Measurements from ENCODE around the gene ARMC2. TPM values are rescaled to one million over a fixed set of nuclear protein-coding genes. Genes with fewer than 3 reads are reported as not detected.

Gene ARMC2
- total RNA-seq, 2 experiments from 2014 or later, result 2.6 to 8.4 TPM

DNA sequence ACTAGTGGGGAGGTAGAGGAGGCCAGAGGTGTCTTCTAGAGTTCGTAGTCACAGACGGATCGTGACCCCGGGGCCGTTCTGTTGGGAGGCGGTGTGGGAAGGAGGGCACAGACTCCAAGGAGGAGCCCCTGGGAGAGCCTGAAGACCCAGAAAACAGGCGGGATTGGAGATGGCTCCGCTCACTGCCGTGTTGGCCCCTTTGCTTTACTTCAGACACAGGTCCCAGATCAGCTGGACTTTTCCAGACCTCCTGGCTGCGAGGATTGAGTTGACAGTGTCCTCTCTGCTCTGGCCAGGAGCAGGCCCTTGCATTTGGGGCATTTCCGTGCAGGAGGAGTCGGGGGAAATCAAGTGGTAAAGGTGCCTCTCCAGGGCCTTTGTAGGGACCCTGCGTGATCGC, 112.9 kb downstream of the ARMC2 start:
- CTCF ChIA-PET (ENCODE audit: unreplicated experiment), result no interaction called here
- H3K79me2 ChIP-seq (ENCODE audit: insufficient read depth, low read depth, low read length), result no peaks in the 10 kb centered on the region
- H4K20me1 ChIP-seq (ENCODE audit: insufficient read depth, low read length), result no peaks in the 10 kb centered on the region
- H3K36me3 ChIP-seq (ENCODE audit: insufficient read depth, low read length), result no peaks in the 10 kb centered on the region
- no peak for TF ChIP-seq EZH2phosphoT487 (IDR thresholded peaks at IDR 0.05; ENCODE audit: borderline replicate concordance, low read depth, low read length)
- TF ChIP-seq, protein P1, sequence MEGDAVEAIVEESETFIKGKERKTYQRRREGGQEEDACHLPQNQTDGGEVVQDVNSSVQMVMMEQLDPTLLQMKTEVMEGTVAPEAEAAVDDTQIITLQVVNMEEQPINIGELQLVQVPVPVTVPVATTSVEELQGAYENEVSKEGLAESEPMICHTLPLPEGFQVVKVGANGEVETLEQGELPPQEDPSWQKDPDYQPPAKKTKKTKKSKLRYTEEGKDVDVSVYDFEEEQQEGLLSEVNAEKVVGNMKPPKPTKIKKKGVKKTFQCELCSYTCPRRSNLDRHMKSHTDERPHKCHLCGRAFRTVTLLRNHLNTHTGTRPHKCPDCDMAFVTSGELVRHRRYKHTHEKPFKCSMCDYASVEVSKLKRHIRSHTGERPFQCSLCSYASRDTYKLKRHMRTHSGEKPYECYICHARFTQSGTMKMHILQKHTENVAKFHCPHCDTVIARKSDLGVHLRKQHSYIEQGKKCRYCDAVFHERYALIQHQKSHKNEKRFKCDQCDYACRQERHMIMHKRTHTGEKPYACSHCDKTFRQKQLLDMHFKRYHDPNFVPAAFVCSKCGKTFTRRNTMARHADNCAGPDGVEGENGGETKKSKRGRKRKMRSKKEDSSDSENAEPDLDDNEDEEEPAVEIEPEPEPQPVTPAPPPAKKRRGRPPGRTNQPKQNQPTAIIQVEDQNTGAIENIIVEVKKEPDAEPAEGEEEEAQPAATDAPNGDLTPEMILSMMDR (conservative IDR thresholded peaks at IDR 0.05; ENCODE audit: low read length), result no peak
- intact Hi-C loops (cut with micrococcal nuclease; ENCODE audit: unreplicated experiment), result no loop called here
- DNase-seq (ENCODE audit: low spot score), result no peak
- no peak overlapping the region for H3K4me3 ChIP-seq (ENCODE audit: low read depth, low read length, poor library complexity, severe bottlenecking)
- POLR2A ChIA-PET, result no interaction called here
- H3K4me1 ChIP-seq (ENCODE audit: insufficient read depth, low read length, poor library complexity, severe bottlenecking), result peaks cover 8% of the 10 kb centered on the region
- H3K9me2 ChIP-seq (ENCODE audit: insufficient read depth, low read length), result no peaks in the 10 kb centered on the region
- no peak overlapping the region for H3K27ac ChIP-seq (ENCODE audit: low read depth, low read length, poor library complexity, severe bottlenecking)
- H3K4me2 ChIP-seq (ENCODE audit: low read length), result no peak overlapping the region
- no TSS peak for BruUV-seq (replicated peaks)
- H3K9me3 ChIP-seq (ENCODE audit: low read length), result no peaks in the 10 kb centered on the region
- no peak overlapping the region for H2AFZ ChIP-seq (ENCODE audit: low read length)

DNA sequence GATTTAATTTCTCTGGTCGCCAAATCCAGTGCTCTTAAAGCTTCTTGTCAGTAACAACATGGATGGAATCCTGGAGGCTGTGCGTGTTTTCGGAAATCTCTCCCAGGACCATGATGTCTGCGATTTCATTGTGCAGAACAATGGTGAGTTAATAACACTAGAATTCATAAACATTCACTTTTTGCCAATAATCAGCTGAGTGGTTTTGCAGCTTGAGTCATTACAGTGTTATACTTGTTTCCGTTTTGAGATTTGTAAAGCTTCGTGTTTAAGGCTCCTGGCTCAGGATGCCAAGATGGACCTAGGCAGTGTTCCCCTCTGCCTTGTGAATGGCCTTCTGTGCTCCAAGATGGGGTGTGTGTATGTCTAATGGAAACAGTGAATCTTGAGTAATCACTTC, 113.8 kb downstream of the ARMC2 start:
- no TSS peak for BruUV-seq (replicated peaks)
- ChIA-PET CTCF (ENCODE audit: unreplicated experiment) (no interaction called here), POLR2A (interaction anchor here (0.5 kb wide), 1 partner anchor 117 kb away, joined by 4 read pairs; no protein-coding TSS in a partner anchor)
- TF ChIP-seq EZH2phosphoT487 (IDR thresholded peaks at IDR 0.05; ENCODE audit: borderline replicate concordance, low read depth, low read length), result no peak
- TF ChIP-seq, protein P1 (conservative IDR thresholded peaks at IDR 0.05; ENCODE audit: low read length), result no peak
- DNase-seq (ENCODE audit: low spot score), result no peak
- H3K4me3 ChIP-seq (ENCODE audit: low read depth, low read length, poor library complexity, severe bottlenecking), result no peak overlapping the region
- H3K36me3 ChIP-seq (ENCODE audit: insufficient read depth, low read length), result no peaks in the 10 kb centered on the region
- no peaks in the 10 kb centered on the region for H4K20me1 ChIP-seq (ENCODE audit: insufficient read depth, low read length)
- peaks cover 8% of the 10 kb centered on the region for H3K4me1 ChIP-seq (ENCODE audit: insufficient read depth, low read length, poor library complexity, severe bottlenecking)
- H3K79me2 ChIP-seq (ENCODE audit: insufficient read depth, low read depth, low read length), result no peaks in the 10 kb centered on the region
- no peaks in the 10 kb centered on the region for H3K9me2 ChIP-seq (ENCODE audit: insufficient read depth, low read length)
- no peak overlapping the region for H3K27ac ChIP-seq (ENCODE audit: low read depth, low read length, poor library complexity, severe bottlenecking)
- no peak overlapping the region for H3K4me2 ChIP-seq (ENCODE audit: low read length)
- intact Hi-C loops (cut with micrococcal nuclease; ENCODE audit: unreplicated experiment), result no loop called here
- no peaks in the 10 kb centered on the region for H3K9me3 ChIP-seq (ENCODE audit: low read length)
- no peak overlapping the region for H2AFZ ChIP-seq (ENCODE audit: low read length)

DNA sequence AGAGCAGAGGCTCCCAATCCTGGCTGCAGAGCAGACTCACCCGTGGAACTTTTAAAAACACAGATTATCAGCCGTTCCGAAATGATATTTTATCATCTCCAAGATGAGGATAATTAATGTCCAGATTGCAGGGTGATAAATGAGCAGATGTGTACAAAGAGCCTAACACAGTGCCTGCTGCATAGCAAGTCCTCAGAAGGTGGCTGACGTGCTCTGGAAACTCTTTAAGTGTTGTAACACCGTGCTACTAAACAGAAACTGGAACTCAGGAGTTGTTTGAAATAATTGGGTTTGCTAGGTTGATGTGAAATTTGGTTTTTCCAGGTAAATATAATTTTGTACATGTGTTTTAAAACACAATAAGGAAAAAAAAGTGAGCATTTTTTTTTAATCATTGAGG, 118.0 kb downstream of the ARMC2 start:
- Histone ChIP-seq H3K36me3 (ENCODE audit: insufficient read depth, low read length) (no peaks in the 10 kb centered on the region), H4K20me1 (ENCODE audit: insufficient read depth, low read length) (no peaks in the 10 kb centered on the region), H2AFZ (ENCODE audit: low read length) (no peak overlapping the region), H3K9me2 (ENCODE audit: insufficient read depth, low read length) (no peaks in the 10 kb centered on the region), H3K9me3 (ENCODE audit: low read length) (no peaks in the 10 kb centered on the region), H3K4me2 (ENCODE audit: low read length) (no peak overlapping the region), H3K4me3 (ENCODE audit: low read depth, low read length, poor library complexity, severe bottlenecking) (no peak overlapping the region), H3K79me2 (ENCODE audit: insufficient read depth, low read depth, low read length) (no peaks in the 10 kb centered on the region), H3K27ac (ENCODE audit: low read depth, low read length, poor library complexity, severe bottlenecking) (no peak overlapping the region), H3K4me1 (ENCODE audit: insufficient read depth, low read length, poor library complexity, severe bottlenecking) (no peaks in the 10 kb centered on the region)
- CTCF ChIA-PET (ENCODE audit: unreplicated experiment), result no interaction called here
- no peak for TF ChIP-seq EZH2phosphoT487 (IDR thresholded peaks at IDR 0.05; ENCODE audit: borderline replicate concordance, low read depth, low read length)
- TF ChIP-seq, protein P1 (conservative IDR thresholded peaks at IDR 0.05; ENCODE audit: low read length), result no peak
- DNase-seq (ENCODE audit: low spot score), result no peak
- POLR2A ChIA-PET, result interaction anchor here (1.1 kb wide), 1 partner anchor 11 kb away, joined by 3 read pairs; no protein-coding TSS in a partner anchor
- no TSS peak for BruUV-seq (replicated peaks)
- intact Hi-C loops (cut with micrococcal nuclease; ENCODE audit: unreplicated experiment), result no loop called here

All from OCI-LY7 (cell line).